ENCODE measurements around the gene PPME1.

DNA sequence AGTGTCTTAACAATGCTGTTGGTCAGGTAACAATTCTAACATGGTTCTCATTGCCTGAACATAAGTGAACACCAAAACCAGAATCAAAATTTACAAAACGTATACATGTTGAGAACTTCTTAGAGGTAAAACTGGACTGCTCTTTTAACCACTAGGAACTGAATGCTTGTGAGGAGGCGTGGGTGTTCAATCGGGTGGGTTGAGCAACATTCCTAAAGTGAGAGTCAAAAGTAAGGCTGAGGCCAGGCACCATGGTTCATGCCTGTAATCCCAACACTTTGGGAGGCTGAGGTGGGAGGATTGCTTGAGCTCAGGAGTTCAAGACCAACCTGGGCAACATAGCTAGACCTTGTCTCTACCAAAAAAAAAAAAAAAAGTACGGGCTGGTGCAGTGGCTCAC lies 11.5 kb downstream of the PPME1 start:
- TF ChIP-seq SP1 (IDR thresholded peaks at IDR 0.05): no peak
- no peak for TF ChIP-seq TARDBP (IDR thresholded peaks at IDR 0.05)
